NCI-H146 treated with DMSO at 0.1 percent for 48 hours (cell line): Measurements from ENCODE around the gene ANKS6.

Source experiments
- DNase-seq: peaks from one replicate; lab custom pipeline; 2025; ENCODE audit not compliant: unreplicated experiment; lab: John Stamatoyannopoulos, UW

ANKS6 gene

DNA sequence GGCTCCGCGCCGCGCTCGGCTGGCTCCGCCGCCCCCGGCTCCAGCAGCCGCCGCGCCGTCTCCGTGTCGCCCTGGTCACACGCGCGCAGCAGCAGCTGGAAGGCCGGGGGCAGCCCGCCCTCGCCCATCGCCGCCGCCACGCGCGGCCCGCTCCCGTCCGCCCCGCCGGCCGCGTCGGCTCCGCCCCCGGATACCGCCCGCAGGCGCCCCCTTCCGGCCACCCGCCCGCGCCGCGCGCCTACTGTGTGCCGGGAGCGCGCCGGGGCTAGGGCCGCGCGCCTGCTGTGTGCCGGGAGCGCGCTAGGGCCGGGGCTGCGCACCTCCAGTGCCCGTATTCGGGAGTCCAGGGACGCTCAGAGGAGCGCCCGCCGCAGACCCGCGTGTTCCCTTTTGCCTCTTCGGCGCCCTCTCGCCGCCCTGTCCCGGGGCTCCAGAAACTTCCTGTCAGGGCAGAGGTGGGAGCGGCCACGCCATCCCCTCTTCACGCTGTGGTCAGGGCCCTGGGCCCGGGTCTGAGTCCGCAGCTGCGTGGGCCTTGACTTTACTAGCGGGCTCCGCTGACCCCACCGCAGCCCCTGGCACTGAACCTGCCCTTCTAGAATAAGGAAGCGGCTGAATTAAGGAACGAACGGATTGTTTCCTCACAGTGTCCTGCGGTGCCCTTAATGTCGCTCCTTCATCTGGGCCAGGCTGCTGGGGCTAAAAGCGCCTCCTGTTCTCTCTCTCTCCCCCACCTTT is at the start of gene ANKS6:
Gene ANKS6, minus strand, starts transcription at position 192 of the 738 bp plus-strand sequence. Its CDS starts 64 bp downstream, at position 128.
- peak; percentile 31 for DNase-seq

DNA sequence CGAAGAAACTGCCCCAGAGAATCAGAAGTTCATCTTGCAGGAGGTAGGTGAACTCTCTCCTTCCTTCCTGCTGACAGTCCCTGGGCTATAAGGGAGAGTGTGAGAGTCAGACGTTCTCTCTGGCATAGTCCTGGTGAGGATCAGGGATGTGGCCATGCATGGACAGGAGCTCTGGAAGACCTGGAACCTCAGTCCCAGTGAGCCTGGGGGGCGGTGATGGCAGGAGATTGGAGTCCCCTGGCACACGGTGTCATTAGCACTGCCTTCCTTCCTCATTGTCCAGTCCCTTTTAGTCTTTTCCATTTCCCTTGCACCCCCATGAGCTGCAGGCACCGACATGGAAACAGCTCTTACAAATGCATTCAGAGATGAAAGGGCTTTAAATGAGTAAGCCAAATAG is 49.7 kb upstream of the ANKS6 start:
- DNase-seq: no peak

DNA sequence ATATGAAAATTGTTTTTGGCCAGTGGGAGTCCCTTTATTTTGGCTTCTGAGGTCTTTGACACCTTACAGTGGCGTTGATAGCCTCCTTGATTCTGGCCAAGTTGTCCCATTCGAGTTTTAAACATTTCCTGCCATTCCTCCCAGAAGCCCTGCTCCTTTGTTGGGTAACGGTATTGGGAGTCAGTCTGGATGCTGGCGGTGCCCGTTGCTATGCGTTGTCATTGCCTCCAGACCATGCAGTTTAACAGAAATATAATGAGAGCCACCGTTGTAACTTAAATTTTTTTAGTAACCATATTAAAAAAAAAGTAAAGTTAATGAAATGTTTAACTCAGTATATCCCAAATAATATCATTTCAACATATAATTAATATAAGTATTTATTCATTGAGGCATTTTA is 46.2 kb upstream of the ANKS6 start:
- DNase-seq: no peak

DNA sequence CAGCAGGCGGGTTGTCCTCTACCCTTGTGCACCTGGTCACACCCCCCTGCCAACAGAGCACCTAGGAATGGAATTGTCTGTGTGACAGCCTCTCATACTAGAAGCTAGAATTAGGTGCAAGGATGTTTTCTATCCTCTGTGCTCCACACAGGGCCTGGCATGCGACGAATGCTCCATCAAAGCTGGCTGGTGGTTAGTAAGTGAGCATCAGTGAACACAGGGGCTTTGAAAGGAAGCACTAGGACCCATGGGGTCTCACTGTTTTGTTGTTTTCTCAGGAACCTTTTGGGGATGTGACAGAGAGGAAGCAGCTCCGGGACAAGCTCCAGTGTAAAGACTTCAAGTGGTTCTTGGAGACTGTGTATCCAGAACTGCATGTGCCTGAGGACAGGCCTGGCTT is 43.4 kb upstream of the ANKS6 start:
- DNase-seq: no peak

DNA sequence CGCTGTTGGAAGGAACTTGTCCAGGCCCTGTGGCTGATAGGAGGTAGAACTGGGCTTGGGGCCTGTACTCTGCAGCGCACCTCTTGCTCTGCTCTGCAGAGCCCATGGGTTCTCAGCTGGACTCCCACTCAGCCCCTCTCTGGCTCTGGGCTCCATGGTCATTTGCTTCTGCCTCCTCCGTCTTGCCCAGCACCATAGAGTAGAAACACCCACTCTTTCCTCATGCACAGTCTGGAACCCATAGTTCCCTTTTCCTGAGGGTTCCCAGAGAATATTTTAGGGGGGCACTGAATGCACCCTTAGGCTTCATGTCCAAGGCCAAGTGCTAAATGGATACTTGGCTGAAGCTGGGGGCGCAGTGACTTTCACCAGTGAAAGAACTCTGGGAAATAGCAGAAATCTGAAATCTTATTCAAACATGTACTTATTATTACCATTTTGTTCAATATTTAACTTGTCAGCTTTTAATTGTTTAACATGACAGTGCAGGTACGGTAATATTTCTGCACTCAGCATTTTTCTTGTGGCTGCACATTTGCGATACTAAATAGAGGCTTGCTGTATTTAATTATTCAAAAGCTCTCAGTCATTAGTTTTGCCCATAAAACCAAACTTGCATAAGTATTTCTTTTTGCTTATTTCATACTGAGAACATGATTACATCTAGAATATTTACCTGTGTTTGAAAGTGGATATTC is 42.7 kb upstream of the ANKS6 start:
- no peak for DNase-seq

DNA sequence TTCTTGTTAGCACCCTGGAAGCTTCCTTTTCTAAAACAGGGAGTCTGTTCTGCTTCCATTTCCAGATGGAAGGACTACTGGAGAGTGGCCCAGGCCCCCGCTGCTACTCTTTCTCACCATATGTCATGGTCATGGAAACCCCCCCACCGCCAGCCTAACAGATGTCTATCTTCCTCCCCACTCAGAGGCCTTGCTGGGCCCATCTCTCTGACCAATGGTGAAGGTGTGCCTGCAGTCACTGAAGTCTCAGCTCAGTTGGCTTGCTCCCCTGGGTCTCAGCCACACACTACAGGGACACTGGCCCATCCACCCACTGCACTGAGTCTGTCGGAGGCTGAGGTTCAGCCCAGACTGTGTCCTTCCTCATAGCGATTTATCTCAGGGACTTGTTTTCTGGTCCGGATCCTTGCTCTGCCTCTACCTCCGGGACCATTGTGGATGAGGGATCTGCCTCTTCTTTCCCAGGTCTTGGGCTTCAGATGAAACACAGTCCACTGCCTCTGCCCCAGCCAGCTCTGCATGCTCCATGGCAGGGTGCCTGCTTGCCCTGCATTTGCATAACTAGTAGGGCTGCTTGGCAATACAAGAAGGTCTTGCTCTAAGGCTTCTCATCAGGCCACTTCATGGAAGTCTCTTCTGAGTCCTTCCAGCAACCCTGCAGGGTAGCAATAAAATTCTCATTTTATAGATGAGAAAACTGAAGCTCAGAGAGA is 42.0 kb upstream of the ANKS6 start:
- DNase-seq: no peak

DNA sequence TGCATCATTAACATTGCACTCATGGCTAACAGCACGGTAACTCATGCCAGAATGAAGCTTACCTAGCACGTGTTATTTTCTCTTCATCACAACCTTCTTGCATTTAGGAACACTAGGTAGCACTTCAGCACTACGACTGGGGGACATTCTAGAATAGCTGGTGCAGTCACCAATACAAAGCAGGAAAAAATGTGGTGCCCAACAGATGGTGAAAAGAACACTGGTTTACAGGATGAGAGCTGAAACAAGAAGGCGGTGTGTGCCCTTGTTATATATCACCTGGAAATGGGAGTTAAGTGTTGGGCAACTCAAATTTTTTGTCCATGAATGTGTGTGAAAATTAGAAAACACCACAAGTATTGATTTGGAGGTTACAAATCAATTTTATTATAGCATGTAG is 41.2 kb upstream of the ANKS6 start:
- DNase-seq: no peak

DNA sequence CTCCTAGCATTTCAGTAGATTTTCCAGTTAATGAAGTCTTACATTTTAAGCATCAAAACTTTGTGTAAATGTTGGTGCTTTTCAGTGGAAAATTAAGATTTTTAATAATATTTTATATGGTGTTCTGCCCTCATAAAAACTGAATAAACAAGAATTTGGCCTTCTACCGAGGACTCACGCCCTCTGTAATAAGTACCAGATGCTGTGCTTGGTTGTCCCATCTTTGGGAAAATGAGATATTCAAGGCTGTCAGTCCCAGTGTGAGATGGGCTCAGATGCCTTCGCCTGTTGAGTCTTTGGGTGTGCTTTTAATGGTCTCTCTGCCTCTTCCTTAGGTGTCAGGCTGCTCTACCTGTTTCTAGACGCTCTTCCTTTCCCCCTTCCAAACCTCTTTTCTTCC is 39.9 kb upstream of the ANKS6 start:
- no peak for DNase-seq

DNA sequence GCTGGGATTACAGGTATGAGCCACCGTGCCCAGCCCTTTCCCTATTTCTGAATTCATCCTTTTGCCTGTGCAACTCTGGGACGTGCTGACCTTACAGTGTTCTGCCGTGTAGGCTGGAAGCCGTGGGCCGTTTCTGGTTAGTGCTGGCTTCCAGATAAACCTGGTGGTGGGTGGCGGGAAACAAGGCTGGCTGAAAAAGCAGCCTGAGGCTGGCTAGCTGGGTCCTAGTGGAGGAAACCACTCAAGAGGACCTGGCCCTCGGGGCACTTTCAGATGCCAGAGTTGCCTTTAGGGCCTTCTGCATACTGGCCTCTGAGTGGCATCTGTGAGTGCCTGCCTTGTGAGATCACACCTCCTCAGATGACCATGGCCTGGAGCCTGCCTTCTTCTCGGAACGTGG is 38.0 kb upstream of the ANKS6 start:
- DNase-seq: no peak

DNA sequence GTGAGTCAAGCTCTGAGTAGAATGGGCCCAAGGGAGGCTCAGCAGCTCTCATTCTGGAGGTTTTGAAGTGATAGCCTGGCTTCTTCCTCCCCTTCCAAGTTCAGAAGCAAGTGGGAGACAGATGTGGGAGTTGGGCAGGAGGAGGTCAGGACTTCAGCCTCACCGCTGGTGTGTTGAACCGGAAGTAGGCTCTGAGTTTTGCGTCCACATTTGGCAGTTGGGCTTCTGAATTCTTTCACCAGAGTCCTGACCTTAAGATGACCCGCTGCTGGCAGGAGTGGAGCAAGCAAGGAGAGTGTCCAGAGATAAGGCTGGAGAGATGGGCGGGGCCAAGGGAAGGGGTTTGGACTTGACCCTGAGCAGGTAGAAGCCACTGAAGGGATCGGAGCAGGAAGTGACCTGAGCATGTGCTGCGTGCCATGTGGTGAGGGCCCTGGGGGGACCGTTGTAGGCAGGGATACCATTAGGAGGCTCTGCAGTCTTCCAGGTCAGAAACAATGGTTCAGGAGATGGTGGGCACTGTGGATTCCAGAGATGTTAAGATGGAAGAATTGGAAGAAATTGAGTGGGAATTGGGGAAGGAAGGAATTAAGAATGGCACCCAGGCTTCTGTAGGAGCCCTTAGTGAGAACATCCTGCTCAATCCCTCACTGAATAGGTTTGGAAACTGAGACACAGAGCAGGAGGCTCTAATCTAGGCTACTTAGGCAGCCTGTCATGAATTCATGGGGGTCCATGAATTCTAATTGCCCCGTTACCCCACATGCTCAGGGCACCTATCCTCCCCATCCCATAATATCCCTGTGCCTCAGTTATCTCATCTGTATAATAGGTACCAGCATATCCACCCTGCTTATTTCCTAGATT is 37.0 kb upstream of the ANKS6 start:
- no peak for DNase-seq

DNA sequence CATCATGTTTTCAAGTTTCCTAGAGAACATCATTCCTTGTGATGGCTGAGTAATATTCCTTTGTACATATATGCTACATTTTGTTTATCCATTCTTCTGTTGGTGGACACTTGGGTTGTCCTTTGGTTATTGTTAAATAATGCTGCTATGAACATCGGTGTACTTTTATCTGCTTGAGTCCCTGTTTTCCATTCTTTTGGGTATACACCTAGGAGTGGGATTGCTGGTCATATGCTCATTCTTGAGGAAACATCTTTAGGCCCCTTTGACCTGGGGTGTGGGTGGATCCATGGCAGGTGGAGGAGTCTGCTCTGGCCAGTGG is 36.4 kb upstream of the ANKS6 start:
- DNase-seq: no peak

DNA sequence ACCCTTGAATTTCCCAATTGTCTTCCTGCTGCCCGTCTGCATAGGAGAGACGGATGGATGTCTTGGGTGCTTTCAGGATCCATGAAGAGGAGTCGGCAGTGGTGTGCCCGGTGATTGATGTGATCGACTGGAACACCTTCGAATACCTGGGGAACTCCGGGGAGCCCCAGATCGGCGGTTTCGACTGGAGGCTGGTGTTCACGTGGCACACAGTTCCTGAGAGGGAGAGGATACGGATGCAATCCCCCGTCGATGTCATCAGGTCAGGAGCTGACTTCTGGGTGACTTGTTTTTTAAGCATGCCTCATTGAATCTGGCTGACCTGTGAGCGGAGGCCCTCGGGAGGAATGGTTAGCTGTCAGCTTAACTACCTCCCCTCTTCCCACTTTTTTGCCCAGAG is 35.3 kb upstream of the ANKS6 start:
- no peak for DNase-seq

DNA sequence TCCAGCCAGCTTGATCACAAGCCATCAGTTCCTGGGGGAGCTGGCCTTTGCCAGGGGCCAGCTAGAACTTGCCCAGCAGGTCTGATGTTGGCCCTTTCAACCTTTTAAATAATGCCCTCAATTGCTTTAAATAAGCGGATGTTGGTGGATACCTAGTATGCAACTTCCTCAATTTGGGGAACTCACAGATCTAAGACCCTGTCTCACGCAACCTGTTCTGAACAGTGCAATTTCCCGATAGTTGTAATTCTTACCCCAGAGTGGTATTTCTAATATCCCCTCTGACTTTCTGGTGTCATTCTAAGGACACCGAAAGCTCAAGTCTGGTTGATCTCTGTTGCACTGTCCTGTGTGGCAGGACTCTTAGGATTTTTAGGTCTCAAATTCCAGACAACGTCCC is 34.2 kb upstream of the ANKS6 start:
- no peak for DNase-seq

DNA sequence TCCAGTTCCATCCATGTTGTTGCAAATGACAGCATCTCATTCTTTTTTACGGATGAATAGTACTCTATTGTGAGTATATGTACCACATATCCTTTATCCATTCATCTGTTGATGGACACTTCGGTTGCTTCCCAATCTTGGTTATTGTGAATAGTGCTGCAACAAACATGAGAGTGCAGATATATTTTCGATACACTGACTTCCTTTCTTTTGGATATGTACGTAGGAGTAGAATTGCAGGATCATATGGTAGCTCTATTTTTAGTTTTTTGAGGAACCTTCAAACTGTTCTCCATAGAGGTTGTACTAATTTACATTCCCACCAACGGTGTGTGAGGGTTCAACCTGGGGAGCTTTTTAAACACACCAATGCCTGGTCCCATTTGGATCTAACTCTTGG is 33.4 kb upstream of the ANKS6 start:
- DNase-seq: no peak

DNA sequence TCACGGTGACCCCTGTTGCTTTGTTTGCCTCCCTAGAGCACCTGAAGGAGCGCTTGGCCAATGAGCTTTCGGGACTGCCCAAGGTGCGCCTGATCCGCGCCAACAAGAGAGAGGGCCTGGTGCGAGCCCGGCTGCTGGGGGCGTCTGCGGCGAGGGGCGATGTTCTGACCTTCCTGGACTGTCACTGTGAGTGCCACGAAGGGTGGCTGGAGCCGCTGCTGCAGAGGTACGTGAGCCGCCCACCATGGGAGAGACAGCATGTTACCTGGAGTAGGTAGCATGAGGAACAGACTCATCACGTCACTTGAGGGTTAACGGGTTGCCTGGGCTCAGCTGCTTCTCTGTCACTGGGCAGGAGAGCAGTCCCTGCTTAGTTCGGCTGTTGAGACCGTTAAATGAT is 30.4 kb upstream of the ANKS6 start:
- no peak for DNase-seq

DNA sequence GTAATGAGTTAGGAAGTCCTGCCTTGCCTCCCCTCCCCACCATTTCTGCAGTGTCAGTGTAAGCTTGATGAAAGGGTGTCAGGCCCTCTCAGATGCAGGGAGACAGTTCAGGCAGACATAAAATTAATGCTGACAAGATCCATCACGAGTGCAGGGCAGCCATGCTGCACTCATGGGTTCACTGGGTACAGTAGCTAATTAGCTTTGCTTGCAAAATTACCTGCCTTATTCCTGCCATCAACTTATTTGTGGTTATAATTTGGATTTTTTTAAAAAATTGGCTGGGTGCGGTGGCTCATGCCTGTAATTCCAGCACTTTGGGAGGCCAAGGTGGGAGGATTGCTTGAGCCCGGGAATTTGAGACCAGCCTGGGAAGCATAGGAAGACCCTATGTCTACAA is 29.1 kb upstream of the ANKS6 start:
- DNase-seq: no peak

DNA sequence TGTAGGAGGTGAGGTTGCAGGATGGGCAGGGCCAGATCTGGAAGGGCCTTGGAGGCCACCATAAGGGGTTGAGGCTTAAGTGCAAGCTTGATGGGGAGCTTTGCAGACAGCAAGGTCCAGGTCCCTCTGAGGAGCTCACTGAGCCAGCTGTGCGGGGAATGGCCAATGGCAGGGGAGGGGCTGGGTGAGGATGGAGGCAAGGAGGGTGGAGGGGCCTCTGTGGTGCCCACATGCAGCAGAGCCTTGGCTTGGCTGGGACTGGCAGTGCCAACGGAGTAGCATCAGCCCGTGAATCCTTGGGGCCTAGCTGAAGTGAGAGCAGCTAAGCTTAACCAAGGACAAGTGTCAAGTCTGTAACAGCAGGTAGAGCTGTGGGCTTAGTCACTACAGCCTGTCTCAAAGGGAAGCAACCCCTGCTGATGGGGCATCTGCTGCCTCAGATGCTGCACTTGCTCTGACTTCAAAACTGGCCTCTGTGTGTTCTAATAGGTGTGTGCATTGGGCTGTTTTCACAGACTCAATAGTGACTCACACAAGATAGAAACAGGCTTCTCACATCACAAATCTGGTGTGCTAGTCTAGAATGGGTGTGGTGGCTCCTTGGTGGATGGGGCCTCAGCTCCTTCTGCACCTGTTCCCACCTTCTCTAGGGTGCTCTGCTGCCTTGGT is 27.4 kb upstream of the ANKS6 start:
- no peak for DNase-seq

DNA sequence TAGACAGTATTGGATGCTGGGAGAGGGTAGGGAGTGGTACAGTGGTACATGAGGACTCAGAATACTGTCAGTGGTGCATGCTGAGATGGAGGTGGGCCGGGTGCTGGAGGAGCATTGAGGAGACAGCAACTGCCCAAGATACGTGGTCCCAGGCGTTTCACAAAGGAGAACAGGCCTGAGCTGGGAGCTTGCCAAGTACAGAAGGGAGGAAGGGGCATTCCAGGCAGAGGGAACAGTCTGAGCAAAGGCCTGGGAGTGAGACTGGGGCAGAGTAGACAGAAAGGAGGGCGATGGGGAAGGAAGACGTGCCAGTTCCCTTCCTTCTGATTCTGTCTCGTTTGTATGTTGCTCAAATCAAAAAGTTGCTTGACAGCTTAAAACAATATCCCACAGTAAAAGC is 26.3 kb upstream of the ANKS6 start:
- DNase-seq: no peak

DNA sequence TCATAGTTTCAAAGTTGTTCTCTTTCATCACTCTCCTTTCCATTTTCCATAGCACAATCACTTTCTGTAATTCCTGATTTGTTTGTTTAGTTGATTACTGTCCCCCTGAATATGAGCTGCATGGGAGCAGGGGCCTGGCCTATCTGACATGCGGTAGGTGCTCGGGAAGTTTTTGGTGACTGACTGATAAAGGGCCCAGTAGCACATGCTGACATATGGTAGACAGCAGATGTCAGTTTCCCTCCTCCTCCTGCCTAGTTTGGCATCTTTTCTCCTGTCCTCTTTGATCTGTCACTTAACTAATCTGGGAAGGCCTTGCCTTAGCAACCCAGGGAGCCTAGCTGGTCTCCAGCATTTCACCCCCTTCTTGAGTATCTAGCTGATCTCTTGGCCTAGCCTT is 25.5 kb upstream of the ANKS6 start:
- no peak for DNase-seq

DNA sequence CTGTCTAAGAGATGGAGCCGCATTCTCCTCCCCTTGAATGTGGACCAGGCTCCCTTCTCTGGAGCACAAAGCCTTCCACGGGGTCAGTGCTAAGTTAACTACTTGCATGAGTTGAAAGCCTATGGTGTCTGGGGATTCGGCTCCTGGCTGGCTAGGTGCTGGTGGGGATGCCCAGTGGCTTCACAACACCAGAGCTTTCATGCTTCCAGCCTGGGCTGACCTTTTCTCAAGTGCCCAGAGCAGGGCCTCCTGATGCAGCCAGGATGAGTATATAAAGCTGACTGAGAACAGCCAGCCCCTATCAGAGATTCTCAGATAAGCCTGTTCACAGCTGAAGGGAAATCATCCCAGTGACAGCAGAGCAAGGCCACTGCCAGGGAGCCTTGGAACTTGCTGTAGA is 22.9 kb upstream of the ANKS6 start:
- DNase-seq: no peak

DNA sequence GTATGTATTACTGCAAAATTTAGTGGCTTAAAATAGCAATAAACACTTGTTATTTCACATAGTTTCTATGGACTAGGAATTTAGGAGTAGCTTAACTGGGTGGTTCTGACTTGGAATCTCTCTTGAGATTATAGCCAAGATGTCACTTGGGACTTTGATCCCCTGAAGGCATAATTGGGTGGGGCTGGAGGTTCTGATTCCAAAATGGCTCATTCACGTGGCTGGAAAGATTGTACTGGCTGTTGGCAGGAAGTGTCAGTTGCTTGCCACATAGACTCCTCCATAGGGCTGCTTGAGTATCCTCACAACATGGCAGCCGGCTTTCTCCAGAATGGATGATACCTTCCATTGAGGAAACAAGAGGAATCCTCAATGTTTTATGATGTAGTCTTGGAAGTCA is 22.4 kb upstream of the ANKS6 start:
- DNase-seq: no peak
